Memory B cell (primary cell): Measurements from ENCODE around the gene DAPK2.
A peak's percentile ranks its signal among the peaks of the same experiment; 100 is the strongest.

Experiments used
- ATAC-seq: fragments of 150-1000 bp; cut with Tn5 transposase; 2 replicates; pipeline ENCODE4 v1.10.0; 2021; ENCODE audit warnings: low read depth, mild to moderate bottlenecking, moderate library complexity
- DNase-seq, 2 donors: peaks; one replicate each; pipeline ENCODE4 v3.0.0; 2022; ENCODE audit warnings: low spot score in 2 of 2
- H3K27ac Mint-ChIP-seq: one replicate; pipeline ENCODE4 v1.8.0; 2022; ENCODE audit warnings: mild to moderate bottlenecking, moderate library complexity, mixed read lengths
- H3K27me3 Mint-ChIP-seq: one replicate; pipeline ENCODE4 v1.8.0; 2022; ENCODE audit warnings: mixed read lengths
- H3K36me3 Mint-ChIP-seq: one replicate; pipeline ENCODE4 v1.8.0; 2022; ENCODE audit warnings: mild to moderate bottlenecking, mixed read lengths
- H3K4me1 Mint-ChIP-seq: one replicate; pipeline ENCODE4 v1.8.0; 2022; ENCODE audit warnings: mixed read lengths
- H3K4me3 Mint-ChIP-seq: one replicate; pipeline ENCODE4 v1.8.0; 2022; ENCODE audit warnings: mild to moderate bottlenecking, moderate library complexity, mixed read lengths
- H3K9me3 Mint-ChIP-seq: one replicate; pipeline ENCODE4 v1.8.0; 2022; ENCODE audit warnings: mixed read lengths

The DAPK2 gene

GRCh38 chr15:64024172-64025050 lies 21.9 kb downstream of the DAPK2 start:
- H3K27ac Mint-ChIP-seq, result no peak overlapping the region
- H3K4me1 Mint-ChIP-seq, result peaks cover 23% of the 10 kb centered on the region
- H3K4me3 Mint-ChIP-seq, result no peak overlapping the region
- peaks cover 19% of the 10 kb centered on the region for H3K36me3 Mint-ChIP-seq
- ATAC-seq (no peak), DNase-seq (no peak)
- H3K9me3 Mint-ChIP-seq, result no peaks in the 10 kb centered on the region
- H3K27me3 Mint-ChIP-seq, result no peaks in the 10 kb centered on the region

GRCh38 chr15:64023220-64023619 lies 23.1 kb downstream of the DAPK2 start:
- Mint-ChIP-seq H3K4me3 (no peak overlapping the region), H3K27ac (no peak overlapping the region), H3K36me3 (peaks cover 15% of the 10 kb centered on the region), H3K4me1 (peaks cover 15% of the 10 kb centered on the region), H3K27me3 (no peaks in the 10 kb centered on the region), H3K9me3 (no peaks in the 10 kb centered on the region)
- DNase-seq (no peak), ATAC-seq (no peak)

GRCh38 chr15:64022571-64022970 lies 23.7 kb downstream of the DAPK2 start:
- peaks cover 11% of the 10 kb centered on the region for H3K4me1 Mint-ChIP-seq
- no peaks in the 10 kb centered on the region for H3K9me3 Mint-ChIP-seq
- no peak overlapping the region for H3K4me3 Mint-ChIP-seq
- H3K27ac Mint-ChIP-seq, result no peak overlapping the region
- H3K27me3 Mint-ChIP-seq, result no peaks in the 10 kb centered on the region
- no peak for ATAC-seq
- no peak for DNase-seq
- H3K36me3 Mint-ChIP-seq, result peaks cover 15% of the 10 kb centered on the region

GRCh38 chr15:64019764-64020163 lies 26.5 kb downstream of the DAPK2 start:
- Mint-ChIP-seq H3K9me3 (no peaks in the 10 kb centered on the region), H3K4me1 (peaks cover 11% of the 10 kb centered on the region), H3K4me3 (no peak overlapping the region), H3K27ac (no peak overlapping the region), H3K27me3 (no peaks in the 10 kb centered on the region), H3K36me3 (peaks cover 19% of the 10 kb centered on the region)
- no peak for DNase-seq
- ATAC-seq, result no peak

- Mint-ChIP-seq H3K27ac (no peak overlapping the region), H3K9me3 (no peaks in the 10 kb centered on the region)
Observed at GRCh38 chr15:64017591-64018163, 28.6 kb downstream of the DAPK2 start.

GRCh38 chr15:64017082-64017588 lies 29.1 kb downstream of the DAPK2 start:
- Mint-ChIP-seq H3K9me3 (no peaks in the 10 kb centered on the region), H3K36me3 (peaks cover 14% of the 10 kb centered on the region), H3K27me3 (no peaks in the 10 kb centered on the region), H3K4me3 (no peak overlapping the region), H3K27ac (no peak overlapping the region), H3K4me1 (peaks cover 7% of the 10 kb centered on the region)
- ATAC-seq (no peak), DNase-seq (no peak)

More at GRCh38 chr15:64017591-64018163, 28.6 kb downstream of the DAPK2 start:
- Mint-ChIP-seq H3K4me1 (peaks cover 7% of the 10 kb centered on the region), H3K36me3 (peaks cover 14% of the 10 kb centered on the region), H3K27me3 (no peaks in the 10 kb centered on the region), H3K4me3 (no peak overlapping the region)
- no peak for DNase-seq
- ATAC-seq, result no peak

GRCh38 chr15:64016257-64016656 lies 30.0 kb downstream of the DAPK2 start:
- Mint-ChIP-seq H3K9me3 (no peaks in the 10 kb centered on the region), H3K27me3 (no peaks in the 10 kb centered on the region), H3K36me3 (peaks cover 12% of the 10 kb centered on the region), H3K4me1 (peaks cover 9% of the 10 kb centered on the region), H3K4me3 (no peak overlapping the region), H3K27ac (no peak overlapping the region)
- ATAC-seq (no peak), DNase-seq (no peak)

- Mint-ChIP-seq H3K9me3 (no peaks in the 10 kb centered on the region), H3K27me3 (no peaks in the 10 kb centered on the region), H3K4me1 (peaks cover 16% of the 10 kb centered on the region), H3K27ac (peak overlapping the region; percentile 48), H3K4me3 (no peak overlapping the region), H3K36me3 (peaks cover 5% of the 10 kb centered on the region)
- DNase-seq, result no peak
- no peak for ATAC-seq
Observed at GRCh38 chr15:64014995-64015394, 31.3 kb downstream of the DAPK2 start.

GRCh38 chr15:64013179-64014062 lies 32.9 kb downstream of the DAPK2 start:
- Mint-ChIP-seq H3K4me1 (peaks cover 29% of the 10 kb centered on the region), H3K36me3 (peaks cover 5% of the 10 kb centered on the region), H3K4me3 (no peak overlapping the region), H3K27ac (peak overlapping the region; percentile 98), H3K9me3 (no peaks in the 10 kb centered on the region), H3K27me3 (no peaks in the 10 kb centered on the region)
- ATAC-seq, result no peak
- DNase-seq, result no peak

GRCh38 chr15:64011736-64012135 lies 34.5 kb downstream of the DAPK2 start:
- Mint-ChIP-seq H3K4me3 (no peak overlapping the region), H3K4me1 (peaks cover 35% of the 10 kb centered on the region), H3K9me3 (no peaks in the 10 kb centered on the region), H3K36me3 (peaks cover 5% of the 10 kb centered on the region), H3K27ac (peak overlapping the region; percentile 98), H3K27me3 (no peaks in the 10 kb centered on the region)
- ATAC-seq (no peak), DNase-seq (no peak)

GRCh38 chr15:64010719-64011118 lies 35.6 kb downstream of the DAPK2 start:
- peaks cover 4% of the 10 kb centered on the region for H3K36me3 Mint-ChIP-seq
- H3K27ac Mint-ChIP-seq, result peak overlapping the region; percentile 98
- H3K9me3 Mint-ChIP-seq, result no peaks in the 10 kb centered on the region
- H3K4me3 Mint-ChIP-seq, result peak overlapping the region; percentile 81
- H3K4me1 Mint-ChIP-seq, result peaks cover 39% of the 10 kb centered on the region
- peak; percentile 67 to 86 for DNase-seq
- peak; percentile 96 for ATAC-seq
- no peaks in the 10 kb centered on the region for H3K27me3 Mint-ChIP-seq

GRCh38 chr15:64009798-64010261 lies 36.5 kb downstream of the DAPK2 start:
- DNase-seq (peak; percentile 10 to 22), ATAC-seq (peak; percentile 10)
- peaks cover 39% of the 10 kb centered on the region for H3K4me1 Mint-ChIP-seq
- H3K27ac Mint-ChIP-seq, result peak overlapping the region; percentile 98
- no peaks in the 10 kb centered on the region for H3K9me3 Mint-ChIP-seq
- peaks cover 6% of the 10 kb centered on the region for H3K36me3 Mint-ChIP-seq
- H3K27me3 Mint-ChIP-seq, result no peaks in the 10 kb centered on the region
- peak overlapping the region; percentile 57 for H3K4me3 Mint-ChIP-seq

GRCh38 chr15:64009241-64009640 lies 37.0 kb downstream of the DAPK2 start:
- DNase-seq (no peak), ATAC-seq (no peak)
- Mint-ChIP-seq H3K4me3 (peak overlapping the region; percentile 57), H3K27me3 (no peaks in the 10 kb centered on the region), H3K36me3 (peaks cover 6% of the 10 kb centered on the region), H3K27ac (peak overlapping the region; percentile 98), H3K9me3 (no peaks in the 10 kb centered on the region), H3K4me1 (peaks cover 39% of the 10 kb centered on the region)
